Left ventricle myocardium superior (tissue), 1 donor: ENCODE measurements around the gene PYDC1. TPM values are rescaled to one million over a fixed set of nuclear protein-coding genes. Genes with fewer than 3 reads are reported as not detected.
"Not testable (repeated sequence)": the region's sequence is repeated elsewhere in the genome, so short reads cannot be mapped to it uniquely, and the experiment has no call there.

Source experiments
- ATAC-seq: fragments of 200-7000 bp; cut with Tn5 transposase; one replicate; pipeline ENCODE4 v1.9.1; 2020; ENCODE audit warnings: mild to moderate bottlenecking, moderate library complexity
- DNase-seq: peaks from one replicate; pipeline ENCODE4 v3.0.0-alpha.2; 2020
- intact Hi-C: fragments of 100-400 bp; cut with micrococcal nuclease; formaldehyde crosslinking; loops from one replicate; pipeline ENCODE4 v1.11.0; 2022
- long read RNA-seq: library from polyadenylated mRNA; unstranded; transcript quantifications from one replicate; pipeline ENCODE4 v2.0.0, GENCODE V29; 2021
- total RNA-seq: library from RNA; stranded (reverse); fragmentation: NEBNext Ultra II Directional; extraction: Animal tissue kit (Norgen Biotek cat#: 25700); gene quantifications from one replicate; pipeline ENCODE4 v1.2.1, GENCODE V29; 2021
- donor health status: DM: no; HTN: yes; CAD: no; lungs with severe emphysema.

PYDC1 gene
- total RNA-seq: not detected
- long read RNA-seq: 0 reads

DNA sequence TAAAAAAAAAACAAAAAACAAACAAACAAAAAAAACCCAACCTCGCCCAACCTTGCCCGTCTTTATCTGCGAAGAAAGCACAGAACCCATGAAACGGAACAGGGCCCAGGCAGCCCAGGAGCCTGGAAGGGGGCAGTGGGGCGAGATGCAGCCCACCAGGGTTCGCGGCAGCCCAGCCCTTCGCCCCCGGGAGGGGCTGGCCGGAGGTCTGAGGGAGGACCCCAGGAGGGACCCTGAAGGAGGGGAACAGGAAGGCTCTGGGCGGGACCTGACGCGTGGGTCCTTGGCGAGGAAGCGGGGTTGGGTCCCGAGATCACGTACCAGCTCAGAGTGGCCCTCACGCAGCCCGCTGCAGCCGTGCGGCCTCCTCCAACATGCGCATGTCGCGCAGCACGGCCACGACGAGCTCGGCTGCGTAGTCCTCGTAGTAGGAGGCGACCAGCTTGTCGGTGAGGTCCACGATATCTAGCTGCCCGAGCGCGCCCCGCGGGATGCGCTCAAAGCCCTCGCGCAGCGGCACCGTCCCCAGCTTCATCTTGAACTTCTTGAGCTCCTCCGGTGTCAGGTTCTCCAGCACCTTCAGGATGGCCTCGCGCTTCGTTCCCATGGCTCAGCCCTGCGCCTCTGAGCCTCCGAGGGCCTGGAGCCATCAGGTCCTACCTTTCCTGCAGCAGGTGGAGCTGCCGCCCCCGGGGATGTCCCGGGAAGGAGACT lies at the start of gene PYDC1:
PYDC1 (minus strand) TSS at position 714 of the 714 bp plus-strand sequence; CDS start at position 607, 107 bp downstream.
- no peak for ATAC-seq
- intact Hi-C loops: no loop called here
- DNase-seq: peak; percentile 47

DNA sequence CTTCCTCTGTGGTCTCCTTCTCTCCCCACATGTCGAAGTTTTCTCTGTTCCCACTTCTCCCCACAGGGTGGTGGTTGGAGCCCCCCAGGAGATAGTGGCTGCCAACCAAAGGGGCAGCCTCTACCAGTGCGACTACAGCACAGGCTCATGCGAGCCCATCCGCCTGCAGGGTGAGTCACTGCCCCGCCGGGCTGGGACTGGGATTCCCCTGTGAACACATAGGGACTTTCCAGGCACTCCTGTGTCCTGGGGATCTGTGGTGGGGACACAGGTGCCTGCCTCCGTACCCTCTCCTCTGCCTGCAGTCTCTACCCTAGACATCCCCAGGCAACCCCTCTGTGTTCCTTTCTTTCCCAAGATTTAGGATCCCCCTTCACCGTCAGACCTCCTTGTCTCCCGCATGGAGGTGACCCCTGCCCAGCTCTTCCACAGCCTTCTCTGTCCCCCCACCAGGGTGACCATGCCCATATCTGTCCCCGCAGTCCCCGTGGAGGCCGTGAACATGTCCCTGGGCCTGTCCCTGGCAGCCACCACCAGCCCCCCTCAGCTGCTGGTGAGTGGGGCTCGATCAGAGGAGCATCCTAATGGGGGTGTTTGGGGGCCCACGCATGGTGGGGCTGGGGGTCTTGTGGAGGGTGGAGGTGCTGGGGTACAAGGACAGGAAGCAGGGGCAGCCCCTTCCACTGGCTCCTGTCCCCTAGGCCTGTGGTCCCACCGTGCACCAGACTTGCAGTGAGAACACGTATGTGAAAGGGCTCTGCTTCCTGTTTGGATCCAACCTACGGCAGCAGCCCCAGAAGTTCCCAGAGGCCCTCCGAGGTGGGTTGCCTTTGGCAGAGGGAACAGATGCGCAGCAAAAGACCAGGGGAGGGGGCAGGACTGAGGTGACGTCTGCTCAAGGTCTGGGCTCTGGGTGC lies 48.7 kb upstream of the PYDC1 start:
- ATAC-seq: no peak
- DNase-seq: no peak
- intact Hi-C loops: no loop called here

GRCh38 chr16:31262084-31262483 lies 45.1 kb upstream of the PYDC1 start:
- ATAC-seq (no peak), DNase-seq (no peak)
- intact Hi-C loops: no loop called here

GRCh38 chr16:31260136-31260931 lies 43.4 kb upstream of the PYDC1 start:
- intact Hi-C loops: no loop called here
- DNase-seq (no peak), ATAC-seq (peak; percentile 23)

- intact Hi-C loops: no loop called here
- DNase-seq: no peak
- no peak for ATAC-seq
Observed at GRCh38 chr16:31258366-31258765, 41.4 kb upstream of the PYDC1 start.

DNA sequence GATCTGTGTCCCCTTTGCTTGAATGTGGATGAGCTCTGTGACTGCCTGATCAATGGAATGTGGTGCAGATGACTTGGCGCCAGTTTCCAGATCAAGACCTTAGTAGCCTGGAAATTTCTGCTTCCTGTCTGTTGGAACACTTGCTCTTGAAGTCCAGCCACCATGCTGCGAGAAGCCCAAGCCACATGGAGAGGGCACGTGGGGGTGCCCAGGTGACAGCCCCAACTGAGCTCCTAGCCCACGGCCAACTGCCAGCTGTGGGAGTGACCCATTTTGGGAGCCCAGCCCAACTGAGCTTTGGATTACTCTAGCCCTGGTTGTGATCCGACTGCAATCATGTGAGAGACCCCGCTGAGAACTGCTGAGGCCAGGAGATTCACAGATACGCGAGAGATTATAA lies 39.5 kb upstream of the PYDC1 start:
- no peak for ATAC-seq
- intact Hi-C loops: no loop called here
- no peak for DNase-seq

DNA sequence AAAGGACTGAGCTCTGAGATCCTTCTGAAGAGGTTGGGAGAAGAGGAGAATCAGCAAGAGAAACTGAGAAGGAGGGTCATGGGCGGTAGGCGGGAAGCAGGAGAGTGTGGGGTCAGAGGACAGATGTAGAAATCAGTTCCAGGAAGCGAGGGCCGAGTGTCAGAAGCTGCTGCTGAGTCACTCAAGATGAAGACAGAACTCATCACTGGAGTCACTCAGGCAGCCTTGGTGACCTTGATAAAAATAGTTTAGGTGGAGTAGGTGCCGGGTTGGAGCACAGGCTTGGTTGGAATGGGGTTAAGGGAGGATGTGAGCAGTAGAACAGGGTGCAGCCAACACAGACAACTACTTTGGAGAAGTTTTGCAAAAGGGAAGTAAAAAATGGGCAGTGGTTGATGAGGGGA lies 36.7 kb upstream of the PYDC1 start:
- intact Hi-C loops: no loop called here
- peak; percentile 42 for DNase-seq
- ATAC-seq: peak; percentile 73

- intact Hi-C loops: no loop called here
- ATAC-seq (no peak), DNase-seq (no peak)
Observed at GRCh38 chr16:31251435-31251834, 34.5 kb upstream of the PYDC1 start.

DNA sequence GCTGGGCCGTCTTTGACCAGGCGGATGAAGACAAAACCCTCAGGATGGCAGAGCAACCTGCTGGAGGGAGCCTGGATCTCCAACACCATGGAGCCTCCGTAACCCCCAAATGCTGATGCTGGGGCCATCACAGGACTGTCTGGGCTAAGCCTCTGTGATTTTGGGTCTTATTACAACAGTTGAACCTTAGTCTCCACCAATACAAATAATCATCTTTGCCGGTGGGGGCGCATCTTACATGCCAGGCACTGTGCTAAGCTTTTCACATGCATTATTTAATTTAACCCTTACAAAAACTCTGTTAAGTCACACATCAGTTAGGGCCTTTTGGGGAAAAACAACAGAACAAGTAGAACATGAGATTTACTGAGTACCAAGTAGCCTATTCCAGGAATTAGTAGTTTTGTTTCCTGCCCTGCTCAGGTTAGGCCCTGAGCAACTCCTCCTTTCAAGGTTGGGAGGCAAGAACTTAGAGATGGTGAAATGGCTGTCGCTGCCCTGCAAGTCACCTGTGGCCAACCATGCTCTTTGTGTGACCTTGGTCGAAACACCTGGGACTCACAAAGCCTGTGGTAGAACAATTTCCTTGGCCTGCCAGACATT lies 33.9 kb upstream of the PYDC1 start:
- intact Hi-C loops: no loop called here
- no peak for ATAC-seq
- DNase-seq: no peak

GRCh38 chr16:31248344-31248743 lies 31.4 kb upstream of the PYDC1 start:
- DNase-seq (no peak), ATAC-seq (no peak)
- intact Hi-C loops: no loop called here

DNA sequence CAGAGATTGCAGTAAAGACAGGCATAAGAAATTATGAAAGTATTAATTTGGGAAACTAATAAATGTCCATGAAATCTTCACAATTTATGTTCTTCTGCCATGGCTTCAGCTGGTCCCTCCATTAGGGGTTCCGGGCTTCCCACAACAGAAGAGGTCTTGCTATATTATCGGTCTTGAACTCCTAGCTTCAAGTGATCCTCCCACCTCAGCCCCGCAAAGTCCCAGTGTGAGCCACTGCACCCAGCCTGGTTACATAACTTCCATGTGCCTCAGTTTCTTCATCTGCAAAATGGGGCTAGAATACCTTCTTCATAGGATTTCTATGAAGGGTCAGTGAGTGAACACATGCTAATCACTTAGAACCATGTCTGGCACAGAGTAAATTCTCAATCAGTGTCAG lies 29.4 kb upstream of the PYDC1 start:
- no peak for DNase-seq
- no peak for ATAC-seq
- intact Hi-C loops: no loop called here

DNA sequence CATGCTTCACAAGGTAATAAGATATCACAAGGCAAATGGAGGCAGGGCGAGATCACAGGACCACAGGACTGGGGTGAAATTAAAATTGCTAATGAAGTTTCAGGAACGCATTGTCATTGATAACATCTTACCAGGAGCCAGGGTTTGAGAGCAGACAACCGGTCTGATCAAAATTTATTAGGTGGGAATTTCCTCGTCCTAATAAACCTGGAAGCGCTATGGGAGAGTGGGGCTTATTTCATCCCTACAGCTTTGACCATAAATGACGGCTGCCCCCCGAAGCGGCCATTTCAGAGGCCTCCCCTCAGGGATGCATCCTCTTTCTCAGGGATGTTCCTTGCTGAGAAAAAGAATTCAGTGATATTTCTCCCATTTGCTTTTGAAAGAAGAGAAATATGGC lies 28.7 kb upstream of the PYDC1 start:
- DNase-seq, intact Hi-C loops, ATAC-seq: not testable (repeated sequence)

DNA sequence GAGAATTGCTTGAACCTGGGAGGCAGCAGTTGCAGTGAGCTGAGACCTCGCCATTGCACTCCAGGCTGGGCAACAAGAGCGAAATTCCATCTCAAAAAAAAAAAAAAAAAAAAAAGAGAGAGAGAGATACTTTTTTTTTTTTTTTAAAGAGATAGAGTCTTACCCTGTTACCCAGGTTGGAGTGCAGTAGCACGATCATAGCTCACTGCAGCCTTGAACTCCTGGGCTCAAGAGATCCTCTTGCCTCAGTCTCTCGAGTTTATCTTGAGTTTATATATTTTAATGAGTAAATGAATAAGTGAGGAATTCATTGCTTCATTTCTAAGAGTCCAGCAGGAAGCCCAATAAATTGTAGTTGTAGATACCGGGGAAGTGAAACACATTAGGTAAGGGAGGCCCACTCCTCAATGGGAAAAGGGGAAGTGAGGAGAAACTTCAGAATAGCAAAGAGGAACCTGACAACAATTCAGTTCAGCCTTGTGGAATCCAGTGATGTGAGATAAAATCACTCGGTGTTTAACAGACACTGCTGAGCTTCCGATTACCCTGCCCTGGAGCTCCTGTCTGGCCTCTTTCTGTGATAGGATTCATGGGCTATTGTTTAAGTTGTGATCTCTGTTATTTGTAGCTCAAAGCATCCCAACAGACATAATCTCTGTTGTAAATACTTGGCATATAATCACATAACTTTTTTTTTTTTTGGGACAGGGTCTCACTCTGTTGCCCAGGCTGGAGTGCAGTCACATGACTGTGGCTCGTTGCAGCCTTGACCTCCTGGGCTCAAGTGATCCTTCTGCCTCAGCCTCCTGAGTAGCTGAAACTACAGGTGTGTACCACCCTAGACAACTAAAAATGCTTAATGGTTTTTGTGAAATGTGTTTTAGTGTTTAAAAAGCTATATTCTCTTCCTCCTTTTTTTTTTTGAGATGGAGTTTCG lies 27.1 kb upstream of the PYDC1 start:
- ATAC-seq (peak; percentile 23), DNase-seq (no peak)
- intact Hi-C loops: no loop called here

DNA sequence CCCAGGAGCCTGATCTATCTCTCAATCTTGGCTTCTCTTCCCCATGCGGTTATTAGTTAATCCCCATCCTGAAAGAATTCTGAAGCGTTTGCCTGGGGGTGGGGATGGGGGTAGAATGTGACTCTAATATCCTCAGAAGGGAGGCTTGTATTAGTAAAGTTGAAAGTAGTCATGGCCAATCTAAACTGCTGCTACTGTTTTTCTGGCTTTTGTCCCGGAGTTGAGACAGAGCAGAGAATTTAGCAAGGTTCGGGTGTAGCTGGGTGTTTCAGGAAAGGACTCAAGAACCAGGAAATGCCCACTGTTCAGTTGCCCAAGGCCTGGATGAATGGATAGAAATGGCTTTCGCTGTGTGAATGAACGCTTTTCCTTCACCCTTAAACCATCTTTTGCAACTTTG lies 25.3 kb upstream of the PYDC1 start:
- intact Hi-C loops: no loop called here
- ATAC-seq (no peak), DNase-seq (no peak)

- DNase-seq (no peak), ATAC-seq (no peak)
- intact Hi-C loops: no loop called here
Observed at GRCh38 chr16:31238041-31238440, 21.1 kb upstream of the PYDC1 start.

GRCh38 chr16:31229501-31229900 lies 12.6 kb upstream of the PYDC1 start:
- intact Hi-C loops: no loop called here
- DNase-seq (no peak), ATAC-seq (no peak)

DNA sequence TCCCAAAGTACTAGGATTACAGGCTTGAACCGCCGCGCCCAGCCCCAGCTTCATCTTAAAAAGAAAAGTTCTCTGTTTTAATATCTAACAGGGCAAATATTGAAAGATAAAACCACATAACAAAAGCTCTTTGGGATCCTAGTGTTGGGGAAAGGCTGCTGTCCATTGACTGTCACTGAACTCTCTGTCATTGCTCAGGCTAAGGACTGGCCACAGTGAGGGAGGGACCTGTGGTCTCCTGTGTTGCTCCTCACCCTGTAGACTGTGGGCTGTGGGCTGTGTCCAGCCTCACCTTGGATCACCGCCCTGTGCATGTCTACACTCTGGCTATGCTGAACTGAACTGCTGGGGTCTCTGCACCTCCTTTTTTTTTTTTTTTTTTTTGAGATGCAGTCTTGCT lies 11.3 kb upstream of the PYDC1 start:
- no peak for DNase-seq
- intact Hi-C loops: no loop called here
- ATAC-seq: no peak

DNA sequence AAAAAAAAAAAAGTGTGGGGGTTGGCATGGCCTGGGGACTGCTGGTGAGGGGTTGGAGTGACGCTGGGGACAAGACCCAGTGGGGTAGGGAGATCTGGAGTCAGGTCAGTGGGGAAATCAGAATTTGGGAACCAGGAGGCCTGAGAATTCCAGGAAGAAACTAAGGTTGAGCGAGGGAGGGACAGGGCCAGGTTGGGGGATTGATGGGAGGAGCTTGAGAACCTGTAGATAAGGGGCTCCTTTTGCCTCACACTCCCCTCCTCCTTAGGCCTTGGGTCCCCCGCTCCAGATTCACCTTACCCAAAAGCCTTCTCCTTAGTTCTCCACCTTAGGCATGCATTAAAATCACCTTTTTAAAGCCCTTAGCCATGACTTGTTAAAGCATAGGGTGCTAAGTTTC lies 8.3 kb upstream of the PYDC1 start:
- DNase-seq (no peak), ATAC-seq (no peak)
- intact Hi-C loops: no loop called here
